Measurements from ENCODE around the gene DENND1C.
A peak's percentile ranks its signal among the peaks of the same experiment; 100 is the strongest.

DENND1C gene

GRCh38 chr19:6521718-6522646 is 40.4 kb upstream of the DENND1C start:
- no peaks in the 10 kb centered on the region for H3K36me3 ChIP-seq (ENCODE audit: control insufficient read depth in 5 of 5, insufficient read depth in 5 of 5, low read length in 5 of 5)
- H3K4me3 ChIP-seq (ENCODE audit: low read depth in 1 of 5, low read length in 5 of 5): no peak overlapping the region
- peaks cover 0 to 14% (median 8%) of the 10 kb centered on the region in 5 donors for H3K27me3 ChIP-seq (ENCODE audit: control insufficient read depth in 5 of 5, insufficient read depth in 4 of 5, low read length in 5 of 5)
- no peak overlapping the region for H3K9ac ChIP-seq (ENCODE audit: low read length in 5 of 5)
- H3K27ac ChIP-seq (ENCODE audit: low read depth, low read length): no peak overlapping the region
- peaks cover 0 to 28% (median 6%) of the 10 kb centered on the region in 5 donors for H3K4me1 ChIP-seq (ENCODE audit: control insufficient read depth in 5 of 5, insufficient read depth in 5 of 5, low read length in 5 of 5)
- H3K9me3 ChIP-seq (ENCODE audit: control insufficient read depth in 5 of 5, low read length in 5 of 5): no peaks in the 10 kb centered on the region

- Histone ChIP-seq H3K9me3 (ENCODE audit: control insufficient read depth in 5 of 5, low read length in 5 of 5) (no peaks in the 10 kb centered on the region), H3K27me3 (ENCODE audit: control insufficient read depth in 5 of 5, insufficient read depth in 4 of 5, low read length in 5 of 5) (peaks cover 0 to 14% (median 8%) of the 10 kb centered on the region in 5 donors), H3K4me3 (ENCODE audit: low read depth in 1 of 5, low read length in 5 of 5) (no peak overlapping the region), H3K9ac (ENCODE audit: low read length in 5 of 5) (no peak overlapping the region), H3K36me3 (ENCODE audit: control insufficient read depth in 5 of 5, insufficient read depth in 5 of 5, low read length in 5 of 5) (no peaks in the 10 kb centered on the region), H3K4me1 (ENCODE audit: control insufficient read depth in 5 of 5, insufficient read depth in 5 of 5, low read length in 5 of 5) (peaks cover 0 to 36% (median 15%) of the 10 kb centered on the region in 5 donors), H3K27ac (ENCODE audit: low read depth, low read length) (no peak overlapping the region)
Measured at GRCh38 chr19:6519289-6519688, 37.7 kb upstream of the DENND1C start.

- peaks cover 0 to 14% (median 8%) of the 10 kb centered on the region in 5 donors for H3K27me3 ChIP-seq (ENCODE audit: control insufficient read depth in 5 of 5, insufficient read depth in 4 of 5, low read length in 5 of 5)
- no peaks in the 10 kb centered on the region for H3K36me3 ChIP-seq (ENCODE audit: control insufficient read depth in 5 of 5, insufficient read depth in 5 of 5, low read length in 5 of 5)
- no peak overlapping the region for H3K27ac ChIP-seq (ENCODE audit: low read depth, low read length)
- H3K4me3 ChIP-seq (ENCODE audit: low read depth in 1 of 5, low read length in 5 of 5): no peak overlapping the region
- no peaks in the 10 kb centered on the region for H3K9me3 ChIP-seq (ENCODE audit: control insufficient read depth in 5 of 5, low read length in 5 of 5)
- H3K4me1 ChIP-seq (ENCODE audit: control insufficient read depth in 5 of 5, insufficient read depth in 5 of 5, low read length in 5 of 5): peaks cover 0 to 29% (median 15%) of the 10 kb centered on the region in 5 donors
- no peak overlapping the region for H3K9ac ChIP-seq (ENCODE audit: low read length in 5 of 5)
Measured at GRCh38 chr19:6518145-6518911, 36.7 kb upstream of the DENND1C start.

GRCh38 chr19:6516659-6517291 is 35.2 kb upstream of the DENND1C start:
- H3K4me3 ChIP-seq (ENCODE audit: low read depth in 1 of 5, low read length in 5 of 5): peak overlapping the region; percentile 70 to 86 (median 77)
- no peaks in the 10 kb centered on the region for H3K9me3 ChIP-seq (ENCODE audit: control insufficient read depth in 5 of 5, low read length in 5 of 5)
- H3K36me3 ChIP-seq (ENCODE audit: control insufficient read depth in 5 of 5, insufficient read depth in 5 of 5, low read length in 5 of 5): no peaks in the 10 kb centered on the region
- H3K27me3 ChIP-seq (ENCODE audit: control insufficient read depth in 5 of 5, insufficient read depth in 4 of 5, low read length in 5 of 5): peaks cover 0 to 6% (median 5%) of the 10 kb centered on the region in 5 donors
- peak overlapping the region; percentile 50 for H3K27ac ChIP-seq (ENCODE audit: low read depth, low read length)
- H3K4me1 ChIP-seq (ENCODE audit: control insufficient read depth in 5 of 5, insufficient read depth in 5 of 5, low read length in 5 of 5): peaks cover 0 to 27% (median 15%) of the 10 kb centered on the region in 5 donors
- peak overlapping the region in 4 of 5 donors; percentile 62 to 85 (median 72) for H3K9ac ChIP-seq (ENCODE audit: low read length in 5 of 5)

- Histone ChIP-seq H3K36me3 (ENCODE audit: control insufficient read depth in 5 of 5, insufficient read depth in 5 of 5, low read length in 5 of 5) (no peaks in the 10 kb centered on the region), H3K27ac (ENCODE audit: low read depth, low read length) (peak overlapping the region; percentile 50), H3K4me1 (ENCODE audit: control insufficient read depth in 5 of 5, insufficient read depth in 5 of 5, low read length in 5 of 5) (peaks cover 0 to 27% (median 15%) of the 10 kb centered on the region in 5 donors), H3K9ac (ENCODE audit: low read length in 5 of 5) (peak overlapping the region in 3 of 5 donors; percentile 62 to 85 (median 80)), H3K27me3 (ENCODE audit: control insufficient read depth in 5 of 5, insufficient read depth in 4 of 5, low read length in 5 of 5) (peaks cover 0 to 6% (median 5%) of the 10 kb centered on the region in 5 donors), H3K9me3 (ENCODE audit: control insufficient read depth in 5 of 5, low read length in 5 of 5) (no peaks in the 10 kb centered on the region), H3K4me3 (ENCODE audit: low read depth in 1 of 5, low read length in 5 of 5) (peak overlapping the region; percentile 70 to 86 (median 77))
Measured at GRCh38 chr19:6516018-6516658, 34.6 kb upstream of the DENND1C start.

GRCh38 chr19:6514926-6515544 is 33.4 kb upstream of the DENND1C start:
- Histone ChIP-seq H3K4me1 (ENCODE audit: control insufficient read depth in 5 of 5, insufficient read depth in 5 of 5, low read length in 5 of 5) (peaks cover 0 to 27% (median 15%) of the 10 kb centered on the region in 5 donors), H3K27me3 (ENCODE audit: control insufficient read depth in 5 of 5, insufficient read depth in 4 of 5, low read length in 5 of 5) (peaks cover 0 to 2% (median 1%) of the 10 kb centered on the region in 5 donors), H3K27ac (ENCODE audit: low read depth, low read length) (no peak overlapping the region), H3K4me3 (ENCODE audit: low read depth in 1 of 5, low read length in 5 of 5) (no peak overlapping the region), H3K9me3 (ENCODE audit: control insufficient read depth in 5 of 5, low read length in 5 of 5) (no peaks in the 10 kb centered on the region), H3K9ac (ENCODE audit: low read length in 5 of 5) (no peak overlapping the region), H3K36me3 (ENCODE audit: control insufficient read depth in 5 of 5, insufficient read depth in 5 of 5, low read length in 5 of 5) (no peaks in the 10 kb centered on the region)

GRCh38 chr19:6514089-6514488 is 32.5 kb upstream of the DENND1C start:
- Histone ChIP-seq H3K9ac (ENCODE audit: low read length in 5 of 5) (no peak overlapping the region), H3K9me3 (ENCODE audit: control insufficient read depth in 5 of 5, low read length in 5 of 5) (no peaks in the 10 kb centered on the region), H3K27ac (ENCODE audit: low read depth, low read length) (no peak overlapping the region), H3K36me3 (ENCODE audit: control insufficient read depth in 5 of 5, insufficient read depth in 5 of 5, low read length in 5 of 5) (no peaks in the 10 kb centered on the region), H3K27me3 (ENCODE audit: control insufficient read depth in 5 of 5, insufficient read depth in 4 of 5, low read length in 5 of 5) (peaks cover 0 to 2% (median 0%) of the 10 kb centered on the region in 5 donors), H3K4me1 (ENCODE audit: control insufficient read depth in 5 of 5, insufficient read depth in 5 of 5, low read length in 5 of 5) (peaks cover 0 to 26% (median 15%) of the 10 kb centered on the region in 5 donors), H3K4me3 (ENCODE audit: low read depth in 1 of 5, low read length in 5 of 5) (no peak overlapping the region)

- Histone ChIP-seq H3K4me1 (ENCODE audit: control insufficient read depth in 5 of 5, insufficient read depth in 5 of 5, low read length in 5 of 5) (no peaks in the 10 kb centered on the region), H3K27me3 (ENCODE audit: control insufficient read depth in 5 of 5, insufficient read depth in 4 of 5, low read length in 5 of 5) (peaks cover 0 to 2% (median 0%) of the 10 kb centered on the region in 5 donors), H3K9me3 (ENCODE audit: control insufficient read depth in 5 of 5, low read length in 5 of 5) (no peaks in the 10 kb centered on the region), H3K9ac (ENCODE audit: low read length in 5 of 5) (no peak overlapping the region), H3K36me3 (ENCODE audit: control insufficient read depth in 5 of 5, insufficient read depth in 5 of 5, low read length in 5 of 5) (no peaks in the 10 kb centered on the region), H3K4me3 (ENCODE audit: low read depth in 1 of 5, low read length in 5 of 5) (no peak overlapping the region), H3K27ac (ENCODE audit: low read depth, low read length) (no peak overlapping the region)
Measured at GRCh38 chr19:6510618-6511017, 29.0 kb upstream of the DENND1C start.

Data from subcutaneous abdominal adipose tissue (tissue), 5 donors.